DOHH2 (cell line): ENCODE measurements around the gene MPPE1.
"Not testable (repeated sequence)": the region's sequence is repeated elsewhere in the genome, so short reads cannot be mapped to it uniquely, and the experiment has no call there.

ENCODE experiments used
- H3F3A ChIP-seq: fragments of 200-600 bp; sonication (generic), shearing (Covaris generic); 2 replicates; pipeline ENCODE4 v1.6.0; 2016; ENCODE audit warnings: antibody characterized with exemption, mild to moderate bottlenecking; ENCODE audit not compliant: control insufficient read depth, insufficient read depth
- H3K27ac ChIP-seq: fragments of 200-600 bp; sonication (generic); 2 replicates; pipeline ENCODE4 v1.5.1; 2014; ENCODE audit warnings: low read depth, mild to moderate bottlenecking, low read length, moderate library complexity
- H3K27me3 ChIP-seq: fragments of 200-600 bp; sonication (generic); 2 replicates; pipeline ENCODE4 v1.6.1; 2014; ENCODE audit warnings: mild to moderate bottlenecking, low read length, mixed read lengths; ENCODE audit not compliant: control insufficient read depth
- H3K36me3 ChIP-seq: fragments of 200-600 bp; sonication (generic); 2 replicates; pipeline ENCODE4 v1.6.1; 2014; ENCODE audit warnings: mild to moderate bottlenecking, low read length, moderate library complexity, mixed read lengths; ENCODE audit not compliant: control insufficient read depth
- H3K4me1 ChIP-seq: fragments of 200-600 bp; sonication (generic); 2 replicates; pipeline ENCODE4 v1.6.1; 2014; ENCODE audit warnings: mild to moderate bottlenecking, low read length, mixed read lengths; ENCODE audit not compliant: control insufficient read depth
- H3K4me2 ChIP-seq: fragments of 200-600 bp; sonication (generic); 2 replicates; pipeline ENCODE4 v1.6.0; 2014; ENCODE audit warnings: mild to moderate bottlenecking, low read length, moderate library complexity
- H3K4me3 ChIP-seq: fragments of 200-600 bp; sonication (generic); 2 replicates; pipeline ENCODE4 v1.5.1; 2014; ENCODE audit warnings: mild to moderate bottlenecking, low read length, mixed read lengths
- H3K79me2 ChIP-seq: fragments of 200-600 bp; sonication (generic); 2 replicates; pipeline ENCODE4 v1.6.1; 2014; ENCODE audit warnings: mild to moderate bottlenecking, low read length, mixed read lengths; ENCODE audit not compliant: control insufficient read depth
- H3K9me2 ChIP-seq: fragments of 200-600 bp; sonication (generic); replicated peaks from 2 replicates; pipeline ENCODE4 v1.6.1; 2014; ENCODE audit warnings: mild to moderate bottlenecking, low read length, mixed read lengths; ENCODE audit not compliant: control insufficient read depth
- H3K9me3 ChIP-seq: fragments of 200-600 bp; sonication (generic); 2 replicates; pipeline ENCODE4 v1.6.1; 2014; ENCODE audit warnings: antibody characterized with exemption, low read length, mixed read lengths; ENCODE audit not compliant: control insufficient read depth, insufficient read depth
- H4K20me1 ChIP-seq: fragments of 200-600 bp; sonication (generic); 2 replicates; pipeline ENCODE4 v1.6.0; 2014; ENCODE audit warnings: low read depth, mild to moderate bottlenecking, antibody characterized with exemption, low read length, moderate library complexity; ENCODE audit not compliant: control insufficient read depth, insufficient read depth
- CTCF ChIP-seq: fragments of 200-600 bp; sonication (generic); IDR thresholded peaks from one replicate; pipeline ENCODE4 v1.5.1; 2014; ENCODE audit warnings: antibody characterized with exemption, mild to moderate bottlenecking, low read depth, low read length; ENCODE audit not compliant: poor library complexity, severe bottlenecking
- EZH2phosphoT487 ChIP-seq: fragments of 200-600 bp; sonication (generic); IDR thresholded peaks from 2 replicates; pipeline ENCODE4 v1.6.1; 2017; ENCODE audit warnings: borderline replicate concordance, mild to moderate bottlenecking, antibody characterized with exemption, low read length, moderate library complexity, mixed read lengths

The MPPE1 gene

GRCh38 chr18:11899063-11899462 lies 9.1 kb downstream of the MPPE1 start:
- no peaks in the 10 kb centered on the region for H3K9me2 ChIP-seq
- no peak overlapping the region for H3K27ac ChIP-seq
- peaks cover 2% of the 10 kb centered on the region for H3K4me1 ChIP-seq
- no peaks in the 10 kb centered on the region for H4K20me1 ChIP-seq
- no peak overlapping the region for H3K4me3 ChIP-seq
- no peaks in the 10 kb centered on the region for H3K79me2 ChIP-seq
- TF ChIP-seq EZH2phosphoT487 (no peak), CTCF (no peak)
- H3K27me3 ChIP-seq, result no peaks in the 10 kb centered on the region
- peaks cover 27% of the 10 kb centered on the region for H3K36me3 ChIP-seq
- H3K4me2 ChIP-seq, result no peak overlapping the region
- no peaks in the 10 kb centered on the region for H3F3A ChIP-seq
- H3K9me3 ChIP-seq, result no peaks in the 10 kb centered on the region

- Histone ChIP-seq H3K4me2 (no peak overlapping the region), H3K27ac (no peak overlapping the region), H3K4me3 (no peak overlapping the region), H3F3A (no peaks in the 10 kb centered on the region), H3K79me2 (no peaks in the 10 kb centered on the region), H3K4me1 (peaks cover 8% of the 10 kb centered on the region), H3K9me3 (no peaks in the 10 kb centered on the region), H3K9me2 (no peaks in the 10 kb centered on the region), H4K20me1 (no peaks in the 10 kb centered on the region), H3K36me3 (peaks cover 32% of the 10 kb centered on the region), H3K27me3 (no peaks in the 10 kb centered on the region)
- no peak for TF ChIP-seq CTCF
- TF ChIP-seq EZH2phosphoT487, result no peak
These were observed 10.3 kb downstream of the MPPE1 start for GRCh38 chr18:11897781-11898180.

GRCh38 chr18:11892438-11892837 lies 15.7 kb downstream of the MPPE1 start:
- not testable (repeated sequence) for H3K4me3 ChIP-seq, H3K4me1 ChIP-seq, H3K4me2 ChIP-seq, H3K9me2 ChIP-seq, H3F3A ChIP-seq, H3K79me2 ChIP-seq, H3K9me3 ChIP-seq, H3K27ac ChIP-seq, H4K20me1 ChIP-seq, H3K27me3 ChIP-seq
- H3K36me3 ChIP-seq, result peaks cover 42% of the 10 kb centered on the region

- H4K20me1 ChIP-seq, result no peaks in the 10 kb centered on the region
- H3K4me3 ChIP-seq, result no peak overlapping the region
- H3K79me2 ChIP-seq, result no peaks in the 10 kb centered on the region
- H3K9me3 ChIP-seq, result no peaks in the 10 kb centered on the region
- H3K4me1 ChIP-seq, result peaks cover 8% of the 10 kb centered on the region
- H3K9me2 ChIP-seq, result no peaks in the 10 kb centered on the region
- H3K36me3 ChIP-seq, result peaks cover 45% of the 10 kb centered on the region
- H3F3A ChIP-seq, result no peaks in the 10 kb centered on the region
- no peak overlapping the region for H3K4me2 ChIP-seq
- TF ChIP-seq EZH2phosphoT487, result no peak
- TF ChIP-seq CTCF, result no peak
- H3K27me3 ChIP-seq, result no peaks in the 10 kb centered on the region
- no peak overlapping the region for H3K27ac ChIP-seq
These were observed 16.4 kb downstream of the MPPE1 start for GRCh38 chr18:11891737-11892136.
